ENCODE results near the gene ITLN2.
"Not testable (repeated sequence)": the region's sequence is repeated elsewhere in the genome, so short reads cannot be mapped to it uniquely, and the experiment has no call there.

Gene ITLN2

GRCh38 chr1:160905617-160905989, 49.0 kb downstream of the ITLN2 start:
- no peak for DNase-seq (ENCODE audit: low read depth in 2 of 2)

GRCh38 chr1:160904783-160905616, 49.6 kb downstream of the ITLN2 start:
- DNase-seq (ENCODE audit: low read depth in 2 of 2) = no peak

GRCh38 chr1:160902251-160902650, 52.4 kb downstream of the ITLN2 start:
- not testable (repeated sequence) for DNase-seq (ENCODE audit: low read depth in 2 of 2)

GRCh38 chr1:160901768-160902167, 52.8 kb downstream of the ITLN2 start:
- DNase-seq (ENCODE audit: low read depth in 2 of 2) = no peak

- not testable (repeated sequence) for DNase-seq (ENCODE audit: low read depth in 2 of 2)
Observed at GRCh38 chr1:160900683-160901082, 53.9 kb downstream of the ITLN2 start.
